Fibroblast of mammary gland (primary cell): ENCODE measurements around the gene FUT4.
A peak's percentile ranks its signal among the peaks of the same experiment; 100 is the strongest.

Experiments
- DNase-seq: peaks from one replicate; pipeline ENCODE4 v3.0.0-alpha.2; 2010; ENCODE audit warnings: low read depth
- H3K4me3 ChIP-seq: 2 replicates; pipeline ENCODE4 v1.5.1; 2011; ENCODE audit warnings: low read depth, mild to moderate bottlenecking, low read length, moderate library complexity; ENCODE audit not compliant: control insufficient read depth
- CTCF ChIP-seq: conservative IDR thresholded peaks from 2 replicates; pipeline ENCODE4 v1.5.1; 2011; ENCODE audit warnings: low read depth, low read length, inconsistent platforms; ENCODE audit not compliant: control insufficient read depth, insufficient read depth

FUT4 gene

GRCh38 chr11:94532211-94532610, 11.5 kb upstream of the FUT4 start:
- no peak overlapping the region for H3K4me3 ChIP-seq
- DNase-seq: no peak
- no peak for TF ChIP-seq CTCF

GRCh38 chr11:94533206-94533605, 10.5 kb upstream of the FUT4 start:
- no peak for DNase-seq
- TF ChIP-seq CTCF: no peak
- H3K4me3 ChIP-seq: no peak overlapping the region

GRCh38 chr11:94533696-94534630, 9.8 kb upstream of the FUT4 start:
- TF ChIP-seq CTCF: no peak
- no peak overlapping the region for H3K4me3 ChIP-seq
- no peak for DNase-seq

GRCh38 chr11:94536386-94536785, 7.3 kb upstream of the FUT4 start:
- no peak for TF ChIP-seq CTCF
- no peak for DNase-seq
- no peak overlapping the region for H3K4me3 ChIP-seq

GRCh38 chr11:94537031-94537600, 6.6 kb upstream of the FUT4 start:
- peak; percentile 76 for DNase-seq
- H3K4me3 ChIP-seq: no peak overlapping the region
- no peak for TF ChIP-seq CTCF

GRCh38 chr11:94539420-94539819, 4.3 kb upstream of the FUT4 start:
- no peak overlapping the region for H3K4me3 ChIP-seq
- no peak for TF ChIP-seq CTCF
- no peak for DNase-seq
